Cardiac muscle cell (in vitro differentiated cells and primary cell): ENCODE results near the gene FAM221B. TPM values are rescaled to one million over a fixed set of nuclear protein-coding genes. Genes with fewer than 3 reads are reported as not detected.

Experiments used
- DNase-seq, 2 donors: peaks; one replicate each; pipeline versions ENCODE4 v3.0.0 to v3.0.0-alpha.2; 2010 to 2017; ENCODE audit warnings: low read depth in 1 of 2, low spot score in 1 of 2
- H3K27ac ChIP-seq: fragments of 200-600 bp; sonication (generic); 2 replicates; pipeline ENCODE4 v1.5.1; 2016
- H3K27me3 ChIP-seq: fragments of 200-600 bp; sonication (generic); 2 replicates; pipeline ENCODE4 v1.6.0; 2016; ENCODE audit warnings: control low read depth
- H3K36me3 ChIP-seq: fragments of 200-600 bp; sonication (generic); 2 replicates; pipeline ENCODE4 v1.5.1; 2016; ENCODE audit warnings: control low read depth
- H3K4me1 ChIP-seq: fragments of 200-600 bp; sonication (generic); 2 replicates; pipeline ENCODE4 v1.8.1; 2017; ENCODE audit warnings: low read depth, mild to moderate bottlenecking, mixed run types
- H3K4me3 ChIP-seq: fragments of 200-600 bp; sonication (generic); 2 replicates; pipeline ENCODE4 v1.5.1; 2016; ENCODE audit warnings: mild to moderate bottlenecking
- H3K9me3 ChIP-seq: fragments of 200-600 bp; sonication (generic); 2 replicates; pipeline ENCODE4 v1.5.1; 2017; ENCODE audit warnings: low read depth, mild to moderate bottlenecking, control low read depth
- CTCF ChIP-seq: IDR thresholded peaks from 2 replicates; pipeline ENCODE4 v1.5.1; 2012; ENCODE audit warnings: low read depth, mild to moderate bottlenecking, low read length
- polyA plus RNA-seq: library from polyadenylated mRNA; unstranded; fragments of >200 nt; fragmentation: Nextera tagmentation; extraction: Ambion mirVana; gene quantifications from 2 replicates; pipeline ENCODE4 v1.2.1, GENCODE V29; 2016
- total RNA-seq: library from RNA; depleted of rRNA; stranded (reverse); fragments of >200 nt; gene quantifications from 2 replicates; pipeline ENCODE4 v1.2.3, GENCODE V29; 2016

Gene FAM221B
- total and polyA plus RNA-seq, 2 experiments from 2014 or later, result 0.66 TPM; not detected in 1

- peaks cover 7% of the 10 kb centered on the region for H3K36me3 ChIP-seq
- no peak for TF ChIP-seq CTCF
- H3K4me1 ChIP-seq, result no peaks in the 10 kb centered on the region
- no peak overlapping the region for H3K27ac ChIP-seq
- no peaks in the 10 kb centered on the region for H3K27me3 ChIP-seq
- DNase-seq, result no peak
- no peak overlapping the region for H3K4me3 ChIP-seq
- H3K9me3 ChIP-seq, result no peaks in the 10 kb centered on the region
These were observed 28.0 kb downstream of the FAM221B start for GRCh38 chr9:35800530-35800929.

GRCh38 chr9:35798658-35799374 is 29.7 kb downstream of the FAM221B start:
- Histone ChIP-seq H3K9me3 (no peaks in the 10 kb centered on the region), H3K36me3 (peaks cover 7% of the 10 kb centered on the region), H3K4me3 (no peak overlapping the region), H3K27me3 (no peaks in the 10 kb centered on the region), H3K4me1 (no peaks in the 10 kb centered on the region), H3K27ac (no peak overlapping the region)
- no peak for TF ChIP-seq CTCF
- no peak for DNase-seq

- H3K4me3 ChIP-seq, result no peak overlapping the region
- no peaks in the 10 kb centered on the region for H3K27me3 ChIP-seq
- no peaks in the 10 kb centered on the region for H3K9me3 ChIP-seq
- DNase-seq, result no peak
- H3K36me3 ChIP-seq, result peaks cover 5% of the 10 kb centered on the region
- H3K27ac ChIP-seq, result no peak overlapping the region
- TF ChIP-seq CTCF, result no peak
- peaks cover 8% of the 10 kb centered on the region for H3K4me1 ChIP-seq
These were observed 31.0 kb downstream of the FAM221B start for GRCh38 chr9:35797311-35798109.

- Histone ChIP-seq H3K4me3 (no peak overlapping the region), H3K4me1 (peaks cover 14% of the 10 kb centered on the region), H3K27ac (no peak overlapping the region), H3K27me3 (no peaks in the 10 kb centered on the region), H3K36me3 (no peaks in the 10 kb centered on the region), H3K9me3 (no peaks in the 10 kb centered on the region)
- no peak for DNase-seq
- no peak for TF ChIP-seq CTCF
These were observed 32.8 kb downstream of the FAM221B start for GRCh38 chr9:35795695-35796094.

GRCh38 chr9:35793461-35793860 is 35.1 kb downstream of the FAM221B start:
- H3K36me3 ChIP-seq, result no peaks in the 10 kb centered on the region
- no peak overlapping the region for H3K27ac ChIP-seq
- H3K27me3 ChIP-seq, result no peaks in the 10 kb centered on the region
- peaks cover 17% of the 10 kb centered on the region for H3K4me1 ChIP-seq
- H3K4me3 ChIP-seq, result no peak overlapping the region
- DNase-seq, result no peak
- no peaks in the 10 kb centered on the region for H3K9me3 ChIP-seq
- TF ChIP-seq CTCF, result no peak
